HG03439 (cell line): Measurements from ENCODE around the gene PSMB5.

Experiments used
- ATAC-seq: cut with Tn5 transposase; IDR thresholded peaks from one replicate; pipeline ENCODE4 v1.9.1; 2021; ENCODE audit warnings: mild to moderate bottlenecking, moderate library complexity; ENCODE audit not compliant: unreplicated experiment

Gene PSMB5

GRCh38 chr14:22977434-22977683, 57.3 kb downstream of the PSMB5 start:
- ATAC-seq, result no peak

GRCh38 chr14:22976620-22977433, 57.9 kb downstream of the PSMB5 start:
- ATAC-seq, result no peak
